ENCODE results near the gene TBPL2. TPM values are rescaled to one million over a fixed set of nuclear protein-coding genes. Genes with fewer than 3 reads are reported as not detected.

The TBPL2 gene
- total RNA-seq, 3 donors from 2014 or later: not detected

DNA sequence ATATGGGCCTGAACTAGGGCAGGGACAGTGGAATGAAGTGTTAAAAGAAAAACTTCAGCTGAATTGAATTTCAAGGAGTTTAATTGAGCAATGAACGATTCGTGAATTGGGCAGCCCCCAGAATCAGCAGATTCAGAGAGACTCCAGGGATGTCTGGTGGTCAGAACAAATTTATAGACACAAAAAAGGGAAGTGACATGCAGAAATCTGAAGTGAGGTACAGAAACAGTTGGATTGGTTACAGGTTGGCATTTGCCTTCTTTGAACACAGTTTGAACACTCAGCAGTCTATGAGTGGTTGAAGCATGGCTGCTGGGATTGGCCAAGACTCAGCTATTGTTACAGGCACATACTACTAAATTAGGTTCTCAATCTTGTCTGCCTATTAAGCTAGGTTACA lies 9.7 kb upstream of the TBPL2 start:
- TF ChIP-seq, protein P1, sequence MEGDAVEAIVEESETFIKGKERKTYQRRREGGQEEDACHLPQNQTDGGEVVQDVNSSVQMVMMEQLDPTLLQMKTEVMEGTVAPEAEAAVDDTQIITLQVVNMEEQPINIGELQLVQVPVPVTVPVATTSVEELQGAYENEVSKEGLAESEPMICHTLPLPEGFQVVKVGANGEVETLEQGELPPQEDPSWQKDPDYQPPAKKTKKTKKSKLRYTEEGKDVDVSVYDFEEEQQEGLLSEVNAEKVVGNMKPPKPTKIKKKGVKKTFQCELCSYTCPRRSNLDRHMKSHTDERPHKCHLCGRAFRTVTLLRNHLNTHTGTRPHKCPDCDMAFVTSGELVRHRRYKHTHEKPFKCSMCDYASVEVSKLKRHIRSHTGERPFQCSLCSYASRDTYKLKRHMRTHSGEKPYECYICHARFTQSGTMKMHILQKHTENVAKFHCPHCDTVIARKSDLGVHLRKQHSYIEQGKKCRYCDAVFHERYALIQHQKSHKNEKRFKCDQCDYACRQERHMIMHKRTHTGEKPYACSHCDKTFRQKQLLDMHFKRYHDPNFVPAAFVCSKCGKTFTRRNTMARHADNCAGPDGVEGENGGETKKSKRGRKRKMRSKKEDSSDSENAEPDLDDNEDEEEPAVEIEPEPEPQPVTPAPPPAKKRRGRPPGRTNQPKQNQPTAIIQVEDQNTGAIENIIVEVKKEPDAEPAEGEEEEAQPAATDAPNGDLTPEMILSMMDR (IDR thresholded peaks at IDR 0.05): no peak
- no peak for ATAC-seq
- H3K4me3 ChIP-seq: no peak overlapping the region
- H3K4me1 ChIP-seq (ENCODE audit: low read depth): peaks cover 19% of the 10 kb centered on the region
- no peaks in the 10 kb centered on the region for H3K36me3 ChIP-seq (ENCODE audit: low read depth)
- DNase-seq: no peak
- H3K9me3 ChIP-seq: no peaks in the 10 kb centered on the region
- intact Hi-C loops (cut with DNase I, micrococcal nuclease): no loop called here

DNA sequence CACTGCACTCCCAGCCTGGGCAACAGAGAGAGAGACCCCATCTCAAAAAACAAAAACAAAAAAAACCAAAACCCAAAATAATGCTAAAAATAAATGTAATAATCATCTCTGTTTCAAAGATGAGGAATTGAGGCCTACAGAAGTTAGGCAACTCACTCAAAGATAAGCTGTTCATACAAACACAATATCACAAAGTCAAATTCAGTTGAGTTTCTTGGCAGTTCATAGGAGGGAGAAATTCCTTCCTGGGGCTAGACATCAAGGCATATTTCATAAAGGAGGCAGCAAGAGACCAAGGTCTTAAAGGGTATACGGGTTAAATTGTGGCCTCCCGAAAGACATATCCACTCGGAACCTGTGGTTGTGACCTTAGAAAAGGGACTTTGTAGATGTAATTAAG lies 8.7 kb upstream of the TBPL2 start:
- DNase-seq (no peak), ATAC-seq (no peak)
- intact Hi-C loops (cut with DNase I, micrococcal nuclease): no loop called here
- H3K4me3 ChIP-seq: no peak overlapping the region
- no peaks in the 10 kb centered on the region for H3K9me3 ChIP-seq
- H3K4me1 ChIP-seq (ENCODE audit: low read depth): peaks cover 19% of the 10 kb centered on the region
- no peaks in the 10 kb centered on the region for H3K36me3 ChIP-seq (ENCODE audit: low read depth)
- TF ChIP-seq, protein P1 (IDR thresholded peaks at IDR 0.05): no peak

DNA sequence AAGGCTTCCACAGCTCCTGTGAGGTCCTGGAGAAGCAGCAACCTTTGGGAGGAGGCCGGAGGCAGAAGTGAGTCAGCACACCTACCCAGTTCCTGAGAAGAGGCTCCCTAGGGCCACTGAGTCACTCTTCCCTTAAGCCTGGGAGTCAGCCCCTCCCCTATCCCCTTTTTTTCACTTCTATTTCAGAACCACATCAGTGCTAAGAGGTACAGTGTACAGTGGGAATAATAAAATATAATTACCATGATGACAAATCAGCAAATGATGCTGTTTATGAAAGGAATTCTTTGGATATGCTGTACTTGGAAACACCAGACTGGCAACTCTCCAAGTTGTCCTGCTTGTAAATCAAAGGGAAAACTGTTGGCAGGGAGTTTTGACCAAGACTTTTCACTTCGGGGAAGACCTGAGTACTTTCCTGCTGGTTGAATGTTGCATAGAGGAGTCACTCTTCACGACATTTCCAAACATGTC lies 7.8 kb upstream of the TBPL2 start:
- peak; percentile 89 for ATAC-seq
- no peak overlapping the region for H3K4me3 ChIP-seq
- TF ChIP-seq, protein P1 (IDR thresholded peaks at IDR 0.05): no peak
- H3K36me3 ChIP-seq (ENCODE audit: low read depth): no peaks in the 10 kb centered on the region
- H3K9me3 ChIP-seq: no peaks in the 10 kb centered on the region
- peak in 2 of 3 donors; percentile 48 to 76 for DNase-seq
- intact Hi-C loops (cut with DNase I, micrococcal nuclease): no loop called here
- peaks cover 19% of the 10 kb centered on the region for H3K4me1 ChIP-seq (ENCODE audit: low read depth)

DNA sequence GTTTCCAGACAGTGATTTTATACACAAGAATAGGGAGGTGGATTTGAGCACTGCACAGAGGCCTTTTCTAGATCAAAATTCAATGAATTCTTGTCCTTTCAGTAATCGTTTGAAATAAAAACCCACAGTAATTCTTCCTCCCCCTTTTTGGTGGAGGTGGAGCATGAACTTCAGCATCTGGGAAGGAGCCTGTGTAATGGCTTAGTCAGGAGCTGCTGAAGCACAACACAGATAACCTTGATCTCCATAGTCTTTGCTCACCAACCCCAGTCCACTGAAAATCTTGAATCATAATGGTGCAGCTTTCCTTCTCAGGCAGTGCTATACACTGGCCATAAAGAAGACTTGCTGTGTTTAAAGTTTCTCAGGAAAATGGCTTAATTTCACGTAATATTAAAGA lies 6.4 kb upstream of the TBPL2 start:
- ATAC-seq: no peak
- TF ChIP-seq, protein P1 (IDR thresholded peaks at IDR 0.05): no peak
- DNase-seq: no peak
- Histone ChIP-seq H3K36me3 (ENCODE audit: low read depth) (no peaks in the 10 kb centered on the region), H3K4me1 (ENCODE audit: low read depth) (peaks cover 19% of the 10 kb centered on the region), H3K9me3 (no peaks in the 10 kb centered on the region), H3K4me3 (no peak overlapping the region)
- intact Hi-C loops (cut with DNase I, micrococcal nuclease): no loop called here

DNA sequence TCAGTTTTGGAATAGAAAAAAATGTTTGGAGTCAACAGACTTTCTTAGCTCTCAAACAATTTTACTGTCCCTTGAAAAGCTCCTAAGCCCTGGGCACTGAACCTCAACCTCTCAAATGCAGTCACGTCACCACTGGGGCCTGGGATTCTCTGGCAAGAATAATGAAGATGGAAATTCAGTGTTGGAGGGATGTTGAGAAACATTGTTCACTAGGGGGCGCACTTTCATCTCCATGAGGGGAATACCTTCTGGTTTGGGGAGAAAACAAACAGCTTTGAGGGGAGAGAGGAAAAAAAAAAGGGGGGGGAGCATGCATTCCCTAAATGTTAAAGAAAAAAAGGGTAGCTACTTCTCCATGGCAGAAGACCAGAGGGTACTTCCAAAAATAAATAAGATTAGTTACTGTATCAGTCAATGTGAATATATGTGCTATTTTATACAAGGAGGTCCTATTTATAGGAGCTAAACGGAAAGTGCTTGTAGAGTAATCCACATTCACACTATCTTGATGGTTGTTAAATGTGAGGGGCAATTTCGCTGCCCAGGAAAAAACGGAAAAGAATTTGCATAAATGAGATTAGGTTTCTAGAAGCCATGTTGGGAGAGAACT lies 5.8 kb upstream of the TBPL2 start:
- Histone ChIP-seq H3K9me3 (no peaks in the 10 kb centered on the region), H3K4me1 (ENCODE audit: low read depth) (peaks cover 18% of the 10 kb centered on the region), H3K4me3 (no peak overlapping the region), H3K36me3 (ENCODE audit: low read depth) (no peaks in the 10 kb centered on the region)
- DNase-seq (peak in 1 of 3 donors; percentile 88), ATAC-seq (peak; percentile 52)
- intact Hi-C loops (cut with DNase I, micrococcal nuclease): no loop called here
- TF ChIP-seq, protein P1 (IDR thresholded peaks at IDR 0.05): peak; percentile 50
